ENCODE data around the gene PANK2. TPM values are rescaled to one million over a fixed set of nuclear protein-coding genes. Genes with fewer than 3 reads are reported as not detected.
"Not testable (repeated sequence)": the region's sequence is repeated elsewhere in the genome, so short reads cannot be mapped to it uniquely, and the experiment has no call there.

The PANK2 gene
- total RNA-seq, 2 donors from 2014 or later, result 60.6 to 67.4 TPM

GRCh38 chr20:3875378-3875974 is 13.7 kb upstream of the PANK2 start:
- ATAC-seq (replicated peaks in 1 of 2) (no peak), DNase-seq (no peak)
- Mint-ChIP-seq H3K4me1 (ENCODE audit: low read depth) (no peaks in the 10 kb centered on the region), H3K27me3 (ENCODE audit: low read depth) (no peaks in the 10 kb centered on the region), H3K4me3 (no peak overlapping the region), H3K36me3 (ENCODE audit: insufficient read depth in 2 of 2) (peaks cover 1 to 17% of the 10 kb centered on the region in 2 donors), H3K9me3 (no peaks in the 10 kb centered on the region), H3K27ac (no peak overlapping the region)

DNA sequence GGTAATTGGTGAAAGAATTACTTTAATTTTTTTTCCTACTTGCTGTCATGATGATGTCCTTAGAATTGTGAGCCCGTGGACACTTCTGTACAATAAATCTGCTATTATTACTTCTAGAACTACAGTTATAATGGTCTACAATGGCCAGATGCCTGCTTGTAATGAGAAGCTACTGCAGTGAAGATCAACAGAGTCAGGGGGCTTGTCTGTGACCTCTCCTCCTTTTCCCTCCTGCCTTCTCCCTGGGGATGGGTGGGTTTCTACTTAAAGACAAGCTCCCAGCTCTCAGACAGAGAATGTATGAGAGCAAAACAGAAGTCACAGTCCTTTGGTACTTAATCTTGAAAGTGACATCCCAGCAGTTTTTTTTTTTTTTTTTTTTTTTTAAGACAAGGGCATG is 13.2 kb upstream of the PANK2 start:
- H3K27me3 Mint-ChIP-seq (ENCODE audit: low read depth), result no peaks in the 10 kb centered on the region
- H3K27ac Mint-ChIP-seq, result no peak overlapping the region
- no peak overlapping the region for H3K4me3 Mint-ChIP-seq
- DNase-seq (no peak), ATAC-seq (replicated peaks in 1 of 2) (no peak)
- peaks cover 1 to 13% of the 10 kb centered on the region in 2 donors for H3K36me3 Mint-ChIP-seq (ENCODE audit: insufficient read depth in 2 of 2)
- H3K4me1 Mint-ChIP-seq (ENCODE audit: low read depth), result no peaks in the 10 kb centered on the region
- no peaks in the 10 kb centered on the region for H3K9me3 Mint-ChIP-seq

- H3K9me3 Mint-ChIP-seq, result no peaks in the 10 kb centered on the region
- H3K4me1 Mint-ChIP-seq (ENCODE audit: low read depth), result no peaks in the 10 kb centered on the region
- DNase-seq, result no peak
- H3K36me3 Mint-ChIP-seq (ENCODE audit: insufficient read depth in 2 of 2), result peaks cover 1 to 13% of the 10 kb centered on the region in 2 donors
- H3K27me3 Mint-ChIP-seq (ENCODE audit: low read depth), result no peaks in the 10 kb centered on the region
- H3K27ac Mint-ChIP-seq, result no peak overlapping the region
- no peak overlapping the region for H3K4me3 Mint-ChIP-seq
- no peak for ATAC-seq (replicated peaks in 1 of 2)
Observed at GRCh38 chr20:3876676-3877075, 12.5 kb upstream of the PANK2 start.

- not testable (repeated sequence) for H3K4me3 Mint-ChIP-seq; H3K9me3 Mint-ChIP-seq; H3K27me3 Mint-ChIP-seq (ENCODE audit: low read depth); H3K36me3 Mint-ChIP-seq (ENCODE audit: insufficient read depth in 2 of 2); DNase-seq; H3K4me1 Mint-ChIP-seq (ENCODE audit: low read depth); H3K27ac Mint-ChIP-seq; ATAC-seq (replicated peaks in 1 of 2)
Observed at GRCh38 chr20:3878921-3879274, 10.3 kb upstream of the PANK2 start.

DNA sequence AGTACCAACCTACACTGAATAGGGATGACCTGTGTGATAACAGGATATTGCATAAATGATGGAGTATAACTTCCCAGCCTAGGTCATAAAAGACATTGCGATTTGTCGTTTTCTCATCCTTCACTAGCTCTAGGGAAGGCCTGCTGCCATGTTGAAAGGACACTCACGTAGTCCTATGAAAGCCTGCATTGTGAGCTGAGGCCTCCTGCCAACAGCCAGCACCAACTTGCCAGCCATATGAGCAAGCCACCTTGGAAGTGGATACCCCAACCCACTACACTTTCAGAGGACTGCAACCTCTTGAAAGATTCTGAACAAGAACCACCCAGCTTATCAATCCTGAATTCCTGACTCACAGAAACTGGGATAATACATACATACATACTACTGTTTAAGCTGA is 3.5 kb upstream of the PANK2 start:
- Mint-ChIP-seq H3K36me3 (ENCODE audit: insufficient read depth in 2 of 2) (peaks cover 12 to 13% of the 10 kb centered on the region in 2 donors), H3K4me3 (no peak overlapping the region), H3K9me3 (no peaks in the 10 kb centered on the region), H3K27ac (no peak overlapping the region), H3K4me1 (ENCODE audit: low read depth) (peaks cover 17% of the 10 kb centered on the region), H3K27me3 (ENCODE audit: low read depth) (no peaks in the 10 kb centered on the region)
- ATAC-seq (replicated peaks in 1 of 2) (no peak), DNase-seq (no peak)

DNA sequence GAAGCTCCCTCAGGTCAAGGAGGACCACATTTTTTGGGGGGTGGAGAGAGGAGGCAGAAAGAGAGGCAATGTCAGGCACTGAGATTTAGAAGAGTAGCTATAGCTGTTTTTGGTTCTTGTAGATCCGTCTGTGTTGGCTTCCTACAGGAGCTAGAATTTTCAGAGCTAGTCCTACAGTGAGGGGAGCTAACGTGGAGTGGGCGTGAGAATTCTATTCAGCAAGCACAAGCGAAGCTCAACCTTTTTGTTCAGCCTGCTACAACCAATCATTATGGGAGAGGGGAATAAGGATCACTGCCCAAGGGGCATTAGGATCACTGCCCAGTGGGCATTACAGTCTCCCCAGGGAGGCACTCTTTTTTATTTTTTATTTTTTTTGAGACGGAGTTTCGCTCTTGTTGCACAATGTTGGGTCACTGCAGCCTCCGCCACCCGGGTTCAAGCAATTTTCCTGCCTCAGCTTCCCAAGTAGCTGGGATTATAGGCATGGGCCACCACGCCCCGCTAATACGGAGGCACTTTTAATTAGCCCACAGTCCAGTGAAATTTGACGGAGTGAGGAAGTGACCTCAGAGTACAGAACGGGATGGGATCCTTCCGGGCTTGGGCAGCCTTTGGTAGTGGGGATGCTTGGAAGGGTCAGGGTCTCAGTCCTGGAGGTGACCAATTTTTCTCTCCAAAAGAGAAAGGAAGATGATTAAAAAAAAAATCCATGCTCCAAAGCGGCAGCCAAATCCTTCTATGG is 1.1 kb upstream of the PANK2 start:
- peak overlapping the region; percentile 95 to 99 for H3K4me3 Mint-ChIP-seq
- H3K9me3 Mint-ChIP-seq, result no peaks in the 10 kb centered on the region
- H3K27ac Mint-ChIP-seq, result peak overlapping the region; percentile 85
- no peaks in the 10 kb centered on the region for H3K27me3 Mint-ChIP-seq (ENCODE audit: low read depth)
- H3K36me3 Mint-ChIP-seq (ENCODE audit: insufficient read depth in 2 of 2), result peaks cover 13 to 18% of the 10 kb centered on the region in 2 donors
- peaks cover 40% of the 10 kb centered on the region for H3K4me1 Mint-ChIP-seq (ENCODE audit: low read depth)
- DNase-seq (no peak), ATAC-seq (replicated peaks in 1 of 2) (no peak)

GRCh38 chr20:3889489-3890397 is 556 bp downstream of the PANK2 start:
- H3K27me3 Mint-ChIP-seq (ENCODE audit: low read depth), result no peaks in the 10 kb centered on the region
- DNase-seq, result peak; percentile 52 to 68
- H3K9me3 Mint-ChIP-seq, result no peaks in the 10 kb centered on the region
- H3K4me3 Mint-ChIP-seq, result peak overlapping the region; percentile 99
- peaks cover 51% of the 10 kb centered on the region for H3K4me1 Mint-ChIP-seq (ENCODE audit: low read depth)
- H3K27ac Mint-ChIP-seq, result peak overlapping the region; percentile 99
- H3K36me3 Mint-ChIP-seq (ENCODE audit: insufficient read depth in 2 of 2), result peaks cover 16 to 24% of the 10 kb centered on the region in 2 donors
- ATAC-seq (replicated peaks in 1 of 2), result peak; percentile 33 to 49

DNA sequence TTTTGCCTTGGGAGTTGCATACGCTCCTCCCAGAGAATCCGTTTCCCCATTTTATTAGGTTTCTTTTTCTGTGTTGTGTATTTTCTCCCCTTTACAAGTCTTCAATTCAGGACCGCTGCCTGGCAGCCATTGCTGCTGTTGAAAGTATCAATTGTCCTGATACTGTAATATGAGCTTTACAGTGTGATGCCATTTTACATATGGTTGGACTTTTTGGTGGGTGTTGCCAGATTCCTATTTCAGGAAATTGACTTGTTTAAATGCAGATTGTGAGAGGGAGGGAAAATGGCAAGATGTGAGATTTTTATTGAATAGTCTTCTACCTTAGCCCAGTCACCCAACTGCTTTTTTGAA is 1.2 kb downstream of the PANK2 start:
- ATAC-seq (replicated peaks in 1 of 2), result no peak
- no peak for DNase-seq
- Mint-ChIP-seq H3K4me3 (peak overlapping the region; percentile 99), H3K4me1 (ENCODE audit: low read depth) (peaks cover 54% of the 10 kb centered on the region), H3K36me3 (ENCODE audit: insufficient read depth in 2 of 2) (peaks cover 18 to 26% of the 10 kb centered on the region in 2 donors), H3K27ac (peak overlapping the region; percentile 99), H3K27me3 (ENCODE audit: low read depth) (no peaks in the 10 kb centered on the region), H3K9me3 (no peaks in the 10 kb centered on the region)

- Mint-ChIP-seq H3K36me3 (ENCODE audit: insufficient read depth in 2 of 2) (peaks cover 18 to 31% of the 10 kb centered on the region in 2 donors), H3K27me3 (ENCODE audit: low read depth) (no peaks in the 10 kb centered on the region), H3K9me3 (no peaks in the 10 kb centered on the region), H3K27ac (peak overlapping the region; percentile 99), H3K4me1 (ENCODE audit: low read depth) (peaks cover 62% of the 10 kb centered on the region), H3K4me3 (peak overlapping the region; percentile 99)
- ATAC-seq (replicated peaks in 1 of 2) (no peak), DNase-seq (no peak)
Observed at GRCh38 chr20:3890999-3891929, 2.1 kb downstream of the PANK2 start.

DNA sequence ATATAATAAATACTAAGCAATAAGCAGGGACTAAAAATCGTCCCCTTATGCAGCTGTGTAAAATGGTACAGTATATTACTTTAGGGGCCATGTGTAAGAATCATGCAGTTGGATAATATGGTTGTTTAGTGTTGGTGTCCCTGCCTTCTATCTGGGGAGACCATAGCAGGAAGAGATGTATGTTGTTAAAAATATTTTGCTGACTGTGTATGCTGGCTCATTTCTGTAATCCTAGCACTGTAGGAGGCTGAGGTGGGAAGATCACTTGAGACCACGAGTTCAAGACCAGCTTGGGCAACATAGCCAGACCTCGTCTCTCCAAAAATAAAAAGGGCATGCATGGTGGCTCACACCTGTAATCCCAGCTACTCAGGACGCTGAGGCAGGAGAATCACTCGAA is 5.6 kb downstream of the PANK2 start:
- DNase-seq (no peak), ATAC-seq (replicated peaks in 1 of 2) (peak in 1 of 2 donors; percentile 22)
- H3K4me1 Mint-ChIP-seq (ENCODE audit: low read depth), result peaks cover 84% of the 10 kb centered on the region
- peak overlapping the region; percentile 36 for H3K4me3 Mint-ChIP-seq
- no peaks in the 10 kb centered on the region for H3K27me3 Mint-ChIP-seq (ENCODE audit: low read depth)
- peak overlapping the region; percentile 68 for H3K27ac Mint-ChIP-seq
- H3K9me3 Mint-ChIP-seq, result no peaks in the 10 kb centered on the region
- H3K36me3 Mint-ChIP-seq (ENCODE audit: insufficient read depth in 2 of 2), result peaks cover 12 to 36% of the 10 kb centered on the region in 2 donors

DNA sequence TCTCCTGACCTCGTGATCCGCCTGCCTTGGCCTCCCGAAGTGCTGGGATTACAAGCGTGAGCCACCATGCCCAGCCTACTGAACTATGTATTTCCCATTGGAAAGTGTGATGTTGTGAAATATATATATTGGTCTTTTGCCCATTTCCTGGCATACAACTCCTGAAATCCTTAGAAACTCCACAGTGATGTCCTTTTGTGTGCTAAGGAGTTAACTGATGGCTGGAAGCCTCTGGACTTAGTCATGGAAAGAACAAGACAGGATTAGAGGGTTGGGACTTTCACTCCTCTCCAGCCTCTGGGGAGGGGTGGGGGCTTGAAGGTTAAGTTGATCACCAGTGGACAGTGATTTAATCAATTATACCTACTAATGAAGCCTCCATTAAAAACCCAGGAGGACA is 7.1 kb downstream of the PANK2 start:
- H3K27ac Mint-ChIP-seq, result peak overlapping the region; percentile 90
- H3K4me1 Mint-ChIP-seq (ENCODE audit: low read depth), result peaks cover 86% of the 10 kb centered on the region
- no peaks in the 10 kb centered on the region for H3K27me3 Mint-ChIP-seq (ENCODE audit: low read depth)
- H3K36me3 Mint-ChIP-seq (ENCODE audit: insufficient read depth in 2 of 2), result peaks cover 5 to 25% of the 10 kb centered on the region in 2 donors
- no peak for ATAC-seq (replicated peaks in 1 of 2)
- no peaks in the 10 kb centered on the region for H3K9me3 Mint-ChIP-seq
- DNase-seq, result no peak
- peak overlapping the region in 1 of 2 donors; percentile 72 for H3K4me3 Mint-ChIP-seq

DNA sequence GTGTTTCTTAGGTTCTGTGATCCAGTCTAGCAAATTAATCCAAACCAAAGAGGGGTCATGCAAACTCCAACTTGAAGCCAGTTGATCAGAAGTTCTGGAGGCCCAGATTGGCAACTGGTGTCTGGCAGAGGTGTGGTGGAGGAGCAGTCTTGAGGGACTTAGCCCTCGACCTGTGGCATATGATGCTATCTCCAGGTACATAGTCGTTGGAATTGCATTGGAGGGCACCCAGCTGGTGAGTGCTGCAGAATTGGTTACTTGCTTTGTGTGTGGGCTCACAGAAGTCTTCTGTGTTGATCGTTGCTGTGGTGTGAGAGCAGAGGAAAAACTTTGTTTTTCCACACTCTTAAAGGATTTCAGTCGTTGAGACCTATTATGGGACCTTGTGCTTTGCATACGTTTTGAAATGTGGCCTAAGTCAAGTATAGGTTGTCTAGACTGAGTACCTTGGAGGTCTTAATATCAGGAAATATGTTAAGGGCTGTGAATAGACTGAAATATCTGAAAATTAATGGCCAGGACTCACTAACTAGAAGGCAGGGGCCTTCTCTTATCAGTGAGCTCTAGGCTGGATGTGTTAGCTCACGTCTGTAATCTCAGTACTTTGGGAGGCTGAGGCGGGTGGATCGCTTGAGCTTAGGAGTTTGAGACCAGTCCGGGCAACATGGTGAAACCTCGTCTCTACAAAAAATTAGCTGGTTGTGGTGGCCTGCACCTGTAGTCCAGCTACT is 7.8 kb downstream of the PANK2 start:
- H3K9me3 Mint-ChIP-seq, result no peaks in the 10 kb centered on the region
- no peak for ATAC-seq (replicated peaks in 1 of 2)
- peaks cover 86% of the 10 kb centered on the region for H3K4me1 Mint-ChIP-seq (ENCODE audit: low read depth)

More for the DNA sequence above, 7.8 kb downstream of the PANK2 start:
- H3K36me3 Mint-ChIP-seq (ENCODE audit: insufficient read depth in 2 of 2), result peaks cover 5 to 26% of the 10 kb centered on the region in 2 donors
- H3K27me3 Mint-ChIP-seq (ENCODE audit: low read depth), result no peaks in the 10 kb centered on the region
- peak overlapping the region; percentile 90 for H3K27ac Mint-ChIP-seq
- peak overlapping the region; percentile 12 to 72 for H3K4me3 Mint-ChIP-seq
- DNase-seq, result no peak

All from activated T-cell treated with anti-CD3 and anti-CD28 coated beads, Interleukin-2, amount 50 U/mL, for 72 hours (primary cell).